CD4-positive, alpha-beta T cell treated with Interleukin-4 for 4 hours (primary cell): Measurements from ENCODE around the gene LYST.
"Not testable (repeated sequence)": the region's sequence is repeated elsewhere in the genome, so short reads cannot be mapped to it uniquely, and the experiment has no call there.

Experiments used
- DNase-seq: peaks from one replicate; pipeline ENCODE4 v3.0.0-alpha.2; 2020

Gene LYST

GRCh38 chr1:235628316-235629005, 238.2 kb downstream of the LYST start:
- DNase-seq: no peak

GRCh38 chr1:235625831-235626230, 240.9 kb downstream of the LYST start:
- no peak for DNase-seq

- DNase-seq: no peak
Observed at GRCh38 chr1:235625340-235625739, 241.4 kb downstream of the LYST start.

DNA sequence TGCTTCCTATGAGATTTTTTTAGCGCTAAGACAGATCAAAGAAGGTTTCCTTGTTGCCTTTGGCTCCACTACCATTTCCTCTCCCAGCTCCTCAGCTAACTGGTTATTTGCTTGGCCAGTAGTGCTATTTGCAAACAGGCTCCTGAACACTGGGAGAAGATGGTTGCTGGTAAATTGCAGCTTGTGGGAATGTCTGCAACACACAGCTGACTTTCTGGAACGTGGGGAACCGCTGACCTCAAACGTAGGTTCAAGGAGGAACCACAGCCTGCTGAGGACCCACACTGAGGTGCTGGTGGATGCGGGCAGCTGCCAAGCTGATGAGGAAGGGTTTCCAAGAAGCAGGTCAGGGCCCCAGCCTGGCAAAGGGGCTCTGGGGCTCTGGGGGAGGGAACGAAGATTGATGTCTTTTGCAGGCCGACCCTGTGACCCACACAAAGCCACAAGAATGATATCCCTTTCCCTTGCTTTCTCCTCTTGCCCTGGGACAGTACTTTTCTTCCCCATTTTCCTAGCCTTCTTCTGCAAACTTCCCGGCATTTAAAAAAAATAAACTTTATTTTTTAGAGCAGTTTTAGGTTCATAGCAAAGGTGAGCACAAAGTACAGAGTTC, 241.9 kb downstream of the LYST start:
- DNase-seq: no peak

GRCh38 chr1:235622936-235623779, 243.5 kb downstream of the LYST start:
- DNase-seq: no peak

DNA sequence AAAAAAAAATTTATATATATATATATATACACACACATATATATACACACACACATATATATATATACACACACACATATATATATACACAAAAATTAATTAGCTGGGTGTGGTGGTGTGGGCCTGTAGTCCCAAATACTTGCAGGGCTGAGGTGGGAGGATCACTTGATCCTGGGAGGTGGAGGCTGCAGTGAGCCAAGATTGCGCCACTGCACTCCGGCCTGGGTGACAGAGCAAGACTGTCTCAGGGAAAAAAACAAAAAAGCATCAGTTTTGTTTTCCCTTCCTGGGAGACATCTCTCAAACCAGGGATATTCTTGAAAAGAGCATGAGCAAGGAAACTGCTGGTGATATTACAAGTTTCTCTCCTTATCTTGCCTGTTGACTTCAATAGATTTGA, 247.6 kb downstream of the LYST start:
- DNase-seq: not testable (repeated sequence)

- DNase-seq: no peak
Observed at GRCh38 chr1:235617808-235618207, 248.9 kb downstream of the LYST start.

GRCh38 chr1:235617140-235617539, 249.6 kb downstream of the LYST start:
- DNase-seq: no peak

- no peak for DNase-seq
Observed at GRCh38 chr1:235614442-235614954, 252.2 kb downstream of the LYST start.

DNA sequence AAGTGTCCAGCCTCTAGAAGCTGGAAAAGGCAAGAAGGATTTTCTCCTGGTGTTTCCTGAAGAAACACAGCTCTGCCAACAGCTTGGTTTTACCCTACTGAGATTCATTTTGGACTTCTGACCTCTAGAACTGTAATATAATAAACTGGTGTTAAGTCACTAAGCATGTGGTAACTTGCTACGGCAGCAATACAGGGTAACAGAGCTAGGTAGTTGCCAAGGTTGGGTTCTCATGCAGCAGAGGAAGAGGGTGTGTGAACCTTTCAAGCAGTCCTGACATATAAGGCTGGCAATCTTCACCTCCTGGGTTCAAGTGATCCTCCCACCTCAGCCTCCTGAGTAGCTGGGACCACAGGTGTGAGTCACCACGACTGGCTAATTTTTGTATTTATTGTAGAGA, 253.1 kb downstream of the LYST start:
- DNase-seq: no peak

GRCh38 chr1:235612761-235613160, 253.9 kb downstream of the LYST start:
- no peak for DNase-seq
